ENCODE results near the gene CSNK2A2.

Gene CSNK2A2

DNA sequence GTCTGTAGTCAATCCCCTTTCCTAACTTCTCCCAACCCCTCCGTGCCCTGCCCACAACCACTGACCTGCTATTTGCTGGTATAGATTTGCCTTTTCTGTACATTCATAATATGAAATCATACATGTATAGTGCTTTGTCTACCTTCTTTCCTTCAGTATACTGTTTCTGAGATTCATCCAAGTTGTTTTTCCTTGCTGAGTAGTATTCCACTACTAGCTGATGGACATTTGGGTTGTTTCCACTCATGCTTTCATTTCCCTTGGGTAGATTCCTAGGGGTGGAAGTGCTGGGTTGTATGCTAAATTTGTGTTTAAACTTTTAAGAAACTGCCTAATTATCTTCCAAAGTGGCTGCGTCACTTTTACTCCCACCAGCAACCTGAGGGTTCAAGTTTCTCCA is 27.7 kb downstream of the CSNK2A2 start:
- no peak overlapping the region for H3K4me3 ChIP-seq (replicated peaks in 1 of 2; ENCODE audit: low read depth in 2 of 2, low read length in 2 of 2)
- TF ChIP-seq CTCF (IDR thresholded peaks at IDR 0.05; ENCODE audit: low read depth, low read length) = no peak

DNA sequence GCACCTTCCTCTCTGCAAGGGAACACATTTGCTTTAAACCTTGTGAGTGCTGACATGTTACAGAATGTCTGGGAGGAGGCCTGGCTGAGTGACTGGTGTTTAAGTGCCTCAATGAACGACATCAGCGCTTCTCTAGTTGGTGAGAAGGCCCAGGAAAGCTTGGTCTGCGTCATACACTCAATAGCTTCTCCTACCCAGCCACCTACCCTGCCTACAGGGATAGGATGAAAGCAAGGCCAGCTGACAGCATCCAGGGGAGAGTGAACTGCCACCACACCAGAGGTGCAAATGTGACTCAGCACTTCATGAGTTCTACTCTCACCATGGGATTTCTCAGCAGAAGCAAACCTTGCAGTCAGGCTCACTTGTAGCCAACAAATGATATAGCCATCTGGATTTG is 37.1 kb downstream of the CSNK2A2 start:
- no peak overlapping the region for H3K4me3 ChIP-seq (replicated peaks in 1 of 2; ENCODE audit: low read depth in 2 of 2, low read length in 2 of 2)
- TF ChIP-seq CTCF (IDR thresholded peaks at IDR 0.05; ENCODE audit: low read depth, low read length) = no peak
- DNase-seq (ENCODE audit: low read depth in 2 of 2) = no peak

More for the DNA sequence above, 27.7 kb downstream of the CSNK2A2 start:
- DNase-seq (ENCODE audit: low read depth in 2 of 2) = no peak

DNA sequence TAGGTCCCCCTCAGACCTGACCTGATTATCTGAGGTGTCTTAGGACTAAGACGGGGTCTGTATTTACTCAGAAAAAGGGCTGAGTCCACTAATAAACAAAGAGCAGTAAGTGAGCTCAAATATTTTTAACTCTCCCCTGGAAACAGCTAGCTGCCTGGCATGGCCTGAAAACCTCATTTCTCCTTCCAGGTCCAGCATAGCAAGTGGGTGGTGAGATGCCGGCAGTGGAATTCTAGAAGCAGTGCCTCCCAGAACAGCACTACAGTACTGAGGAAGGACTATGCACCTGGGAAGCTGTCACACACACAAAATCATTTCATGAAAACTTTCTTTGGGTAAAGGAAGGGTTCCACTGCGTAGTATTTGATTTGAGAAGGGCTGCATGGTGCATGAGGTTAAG is 39.2 kb downstream of the CSNK2A2 start:
- no peak for TF ChIP-seq CTCF (IDR thresholded peaks at IDR 0.05; ENCODE audit: low read depth, low read length)
- H3K4me3 ChIP-seq (replicated peaks in 1 of 2; ENCODE audit: low read depth in 2 of 2, low read length in 2 of 2) = no peak overlapping the region
- DNase-seq (ENCODE audit: low read depth in 2 of 2) = no peak

DNA sequence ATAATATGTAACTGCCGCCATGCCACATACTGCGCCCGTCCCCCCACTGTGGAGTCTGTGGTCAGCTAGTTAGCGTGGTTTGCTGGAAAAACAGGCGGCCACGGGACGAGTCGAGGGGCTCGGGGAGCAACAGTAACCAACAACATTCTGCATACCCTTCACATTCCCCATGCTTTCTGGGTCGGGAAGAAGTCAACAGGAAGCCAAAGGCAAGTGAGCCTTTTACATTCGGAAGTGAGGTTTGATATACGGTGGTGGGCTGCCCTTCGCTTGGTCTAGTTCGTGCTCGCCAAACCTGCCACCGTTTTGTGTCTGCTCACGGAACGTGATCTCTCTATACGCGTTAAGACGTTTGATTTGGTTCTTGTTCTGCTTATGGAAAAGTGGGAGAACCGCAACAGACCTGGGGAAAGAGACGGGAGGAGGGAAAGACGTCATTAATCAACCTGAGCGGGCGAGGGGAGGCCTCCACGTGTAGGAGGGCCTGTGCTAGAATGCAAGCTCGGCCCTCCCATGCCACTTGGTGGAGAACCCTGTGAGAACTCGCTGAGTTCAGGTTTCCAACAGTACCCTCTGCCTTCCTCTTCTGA is 39.9 kb downstream of the CSNK2A2 start:
- no peak for TF ChIP-seq CTCF (IDR thresholded peaks at IDR 0.05; ENCODE audit: low read depth, low read length)
- DNase-seq (ENCODE audit: low read depth in 2 of 2) = no peak
- no peak overlapping the region for H3K4me3 ChIP-seq (replicated peaks in 1 of 2; ENCODE audit: low read depth in 2 of 2, low read length in 2 of 2)

GRCh38 chr16:58157239-58157638 is 40.7 kb downstream of the CSNK2A2 start:
- DNase-seq (ENCODE audit: low read depth in 2 of 2) = no peak
- no peak overlapping the region for H3K4me3 ChIP-seq (replicated peaks in 1 of 2; ENCODE audit: low read depth in 2 of 2, low read length in 2 of 2)
- TF ChIP-seq CTCF (IDR thresholded peaks at IDR 0.05; ENCODE audit: low read depth, low read length) = no peak

DNA sequence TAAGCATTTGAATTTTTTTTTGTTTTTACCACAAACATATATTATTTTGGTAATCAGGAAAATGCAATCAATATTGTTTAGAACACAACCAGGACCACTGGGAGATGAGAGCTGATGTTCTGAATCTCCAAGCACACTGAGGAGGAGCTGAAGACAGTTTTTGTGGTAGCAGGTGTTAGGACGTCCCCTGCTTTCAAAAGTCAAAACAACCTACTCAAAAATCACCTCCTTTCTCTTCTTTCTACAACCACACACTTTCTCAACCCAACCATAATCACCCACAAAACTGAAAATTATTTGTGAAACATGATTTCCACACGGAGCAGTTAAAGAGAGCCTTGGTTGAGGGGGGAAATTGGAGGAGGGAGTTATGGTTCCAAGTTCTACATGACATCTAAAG is 42.1 kb downstream of the CSNK2A2 start:
- DNase-seq (ENCODE audit: low read depth in 2 of 2) = no peak
- no peak overlapping the region for H3K4me3 ChIP-seq (replicated peaks in 1 of 2; ENCODE audit: low read depth in 2 of 2, low read length in 2 of 2)
- no peak for TF ChIP-seq CTCF (IDR thresholded peaks at IDR 0.05; ENCODE audit: low read depth, low read length)

- DNase-seq (ENCODE audit: low read depth in 2 of 2) = no peak
- TF ChIP-seq CTCF (IDR thresholded peaks at IDR 0.05; ENCODE audit: low read depth, low read length) = no peak
- no peak overlapping the region for H3K4me3 ChIP-seq (replicated peaks in 1 of 2; ENCODE audit: low read depth in 2 of 2, low read length in 2 of 2)
These were observed 43.6 kb downstream of the CSNK2A2 start for GRCh38 chr16:58154345-58154744.
